Loucy (cell line): Measurements from ENCODE around the gene URI1.

Experiments
- H2AFZ ChIP-seq: fragments of 200-600 bp; sonication (generic); 2 replicates; pipeline ENCODE4 v1.6.0; 2016; ENCODE audit warnings: antibody characterized with exemption, mild to moderate bottlenecking, low read length, moderate library complexity
- H3F3A ChIP-seq: fragments of 200-600 bp; 2 replicates; pipeline ENCODE4 v1.6.0; 2016; ENCODE audit warnings: antibody characterized with exemption, low read depth, mild to moderate bottlenecking
- H3K27me3 ChIP-seq: fragments of 200-600 bp; sonication (generic); 2 replicates; pipeline ENCODE4 v1.6.1; 2014; ENCODE audit warnings: low read length, mild to moderate bottlenecking; ENCODE audit not compliant: insufficient read depth, poor library complexity, severe bottlenecking
- H3K36me3 ChIP-seq: fragments of 200-600 bp; sonication (generic); 2 replicates; pipeline ENCODE4 v1.6.1; 2016; ENCODE audit warnings: low read length; ENCODE audit not compliant: insufficient read depth
- H3K4me1 ChIP-seq: fragments of 200-600 bp; sonication (generic); 2 replicates; pipeline ENCODE4 v1.5.1; 2014; ENCODE audit warnings: low read length, mild to moderate bottlenecking; ENCODE audit not compliant: insufficient read depth, poor library complexity, severe bottlenecking
- H3K4me2 ChIP-seq: fragments of 200-600 bp; sonication (generic); 2 replicates; pipeline ENCODE4 v1.6.0; 2014; ENCODE audit warnings: antibody characterized with exemption, low read length, low read depth, mild to moderate bottlenecking; ENCODE audit not compliant: poor library complexity, severe bottlenecking
- H3K4me3 ChIP-seq: fragments of 200-600 bp; sonication (generic); 2 replicates; pipeline ENCODE4 v1.5.1; 2014; ENCODE audit warnings: low read length, mild to moderate bottlenecking, mixed read lengths; ENCODE audit not compliant: poor library complexity, severe bottlenecking
- H3K79me2 ChIP-seq: fragments of 200-600 bp; sonication (generic); 2 replicates; pipeline ENCODE4 v1.6.1; 2014; ENCODE audit warnings: low read length; ENCODE audit not compliant: insufficient read depth
- H3K9ac ChIP-seq: fragments of 200-600 bp; sonication (generic); 2 replicates; pipeline ENCODE4 v1.6.0; 2014; ENCODE audit warnings: mild to moderate bottlenecking, low read depth, low read length, moderate library complexity; ENCODE audit not compliant: poor library complexity, severe bottlenecking
- H3K9me2 ChIP-seq: fragments of 200-600 bp; sonication (generic); replicated peaks from 2 replicates; pipeline ENCODE4 v1.6.1; 2016; ENCODE audit warnings: low read depth, low read length, mixed read lengths
- H3K9me3 ChIP-seq: fragments of 200-600 bp; sonication (generic); 2 replicates; pipeline ENCODE4 v1.6.1; 2014; ENCODE audit warnings: mild to moderate bottlenecking, antibody characterized with exemption, low read length, low read depth; ENCODE audit not compliant: insufficient read depth
- H4K20me1 ChIP-seq: fragments of 200-600 bp; sonication (generic); 2 replicates; pipeline ENCODE4 v1.6.0; 2014; ENCODE audit warnings: antibody characterized with exemption, low read length, mild to moderate bottlenecking; ENCODE audit not compliant: insufficient read depth, poor library complexity, severe bottlenecking
- CTCF ChIP-seq: fragments of 200-600 bp; sonication (generic); conservative IDR thresholded peaks from 2 replicates; pipeline ENCODE4 v1.5.1; 2014; ENCODE audit warnings: mild to moderate bottlenecking, antibody characterized with exemption, low read length
- EZH2phosphoT487 ChIP-seq: fragments of 200-600 bp; IDR thresholded peaks from 2 replicates; pipeline ENCODE4 v1.6.1; 2018; ENCODE audit warnings: antibody characterized with exemption, mild to moderate bottlenecking, moderate library complexity, borderline replicate concordance

The URI1 gene

GRCh38 chr19:30062065-30062906 lies 120.2 kb downstream of the URI1 start:
- Histone ChIP-seq H3F3A (no peaks in the 10 kb centered on the region), H3K79me2 (no peaks in the 10 kb centered on the region), H3K9me3 (no peaks in the 10 kb centered on the region), H3K9ac (no peak overlapping the region), H3K27me3 (no peaks in the 10 kb centered on the region), H3K4me3 (no peak overlapping the region), H4K20me1 (no peaks in the 10 kb centered on the region), H3K36me3 (no peaks in the 10 kb centered on the region), H3K9me2 (no peaks in the 10 kb centered on the region), H3K4me1 (peaks cover 9% of the 10 kb centered on the region), H3K4me2 (no peak overlapping the region), H2AFZ (no peak overlapping the region)
- TF ChIP-seq EZH2phosphoT487 (no peak), CTCF (no peak)

GRCh38 chr19:30062907-30063649 lies 121.0 kb downstream of the URI1 start:
- Histone ChIP-seq H3F3A (no peaks in the 10 kb centered on the region), H3K4me2 (no peak overlapping the region), H3K9me2 (no peaks in the 10 kb centered on the region), H3K4me1 (peaks cover 9% of the 10 kb centered on the region), H2AFZ (no peak overlapping the region), H3K9me3 (no peaks in the 10 kb centered on the region), H3K27me3 (no peaks in the 10 kb centered on the region), H3K4me3 (no peak overlapping the region), H3K9ac (no peak overlapping the region), H4K20me1 (no peaks in the 10 kb centered on the region), H3K79me2 (no peaks in the 10 kb centered on the region), H3K36me3 (no peaks in the 10 kb centered on the region)
- TF ChIP-seq CTCF (no peak), EZH2phosphoT487 (no peak)

GRCh38 chr19:30063650-30064347 lies 121.8 kb downstream of the URI1 start:
- Histone ChIP-seq H3K27me3 (no peaks in the 10 kb centered on the region), H3K4me3 (no peak overlapping the region), H3F3A (no peaks in the 10 kb centered on the region), H2AFZ (no peak overlapping the region), H3K9me3 (no peaks in the 10 kb centered on the region), H3K4me1 (peaks cover 9% of the 10 kb centered on the region), H3K9me2 (no peaks in the 10 kb centered on the region), H3K79me2 (no peaks in the 10 kb centered on the region), H3K36me3 (no peaks in the 10 kb centered on the region), H3K4me2 (no peak overlapping the region), H3K9ac (no peak overlapping the region), H4K20me1 (no peaks in the 10 kb centered on the region)
- TF ChIP-seq CTCF (no peak), EZH2phosphoT487 (no peak)
